Neural cell (in vitro differentiated cells): ENCODE data around the gene FMO2. TPM values are rescaled to one million over a fixed set of nuclear protein-coding genes. Genes with fewer than 3 reads are reported as not detected.

Experiments
- H2AFZ ChIP-seq: fragments of 200-600, 300-800 bp; sonication (generic), shearing (Covaris generic); 2 replicates; pipeline ENCODE4 v1.6.0; 2014; ENCODE audit warnings: low read depth, mild to moderate bottlenecking, antibody characterized with exemption, low read length, moderate library complexity
- H3F3A ChIP-seq: fragments of 200-600 bp; shearing (Covaris generic); 2 replicates; pipeline ENCODE4 v1.6.1; 2016; ENCODE audit warnings: mild to moderate bottlenecking, moderate library complexity, mixed read lengths, antibody characterized with exemption, low read length; ENCODE audit not compliant: insufficient read depth, poor library complexity, severe bottlenecking
- H3K27ac ChIP-seq: fragments of 200-600, 300-800 bp; sonication (generic), shearing (Covaris generic); 2 replicates; pipeline ENCODE4 v1.5.1; 2014; ENCODE audit warnings: mild to moderate bottlenecking, low read length, moderate library complexity
- H3K27me3 ChIP-seq: fragments of 300-800, 200-600 bp; sonication (generic), shearing (Covaris generic); 2 replicates; pipeline ENCODE4 v1.6.0; 2014; ENCODE audit warnings: mild to moderate bottlenecking, low read depth, low read length, moderate library complexity; ENCODE audit not compliant: insufficient read depth
- H3K36me3 ChIP-seq: fragments of 300-800, 200-600 bp; sonication (generic), shearing (Covaris generic); 2 replicates; pipeline ENCODE4 v1.5.1; 2014; ENCODE audit warnings: mild to moderate bottlenecking, antibody characterized with exemption, low read length, moderate library complexity; ENCODE audit not compliant: insufficient read depth
- H3K4me2 ChIP-seq: fragments of 300-800, 200-600 bp; sonication (generic), shearing (Covaris generic); 2 replicates; pipeline ENCODE4 v1.6.0; 2014; ENCODE audit warnings: mild to moderate bottlenecking, low read length
- H3K4me3 ChIP-seq: fragments of 300-800, 200-600 bp; sonication (generic), shearing (Covaris generic); 2 replicates; pipeline ENCODE4 v1.5.1; 2014; ENCODE audit warnings: mild to moderate bottlenecking, low read length, moderate library complexity
- H3K79me2 ChIP-seq: fragments of 200-600 bp; shearing (Covaris generic); replicated peaks from 2 replicates; pipeline ENCODE4 v1.6.0; 2014; ENCODE audit warnings: mild to moderate bottlenecking, low read length, moderate library complexity; ENCODE audit not compliant: insufficient read depth
- H3K9ac ChIP-seq: fragments of 300-800, 200-600 bp; sonication (generic), shearing (Covaris generic); 2 replicates; pipeline ENCODE4 v1.6.1; 2016; ENCODE audit warnings: mild to moderate bottlenecking, low read length, mixed read lengths
- H3K9me2 ChIP-seq: fragments of 200-600 bp; shearing (Covaris generic); 2 replicates; pipeline ENCODE4 v1.6.1; 2016; ENCODE audit warnings: mild to moderate bottlenecking, low read length, mixed read lengths; ENCODE audit not compliant: insufficient read depth
- H3K9me3 ChIP-seq: fragments of 200-600, 300-800 bp; sonication (generic), shearing (Covaris generic); 2 replicates; pipeline ENCODE4 v1.6.1; 2016; ENCODE audit warnings: mild to moderate bottlenecking, mixed run types, low read length, moderate library complexity, mixed read lengths
- H4K20me1 ChIP-seq: fragments of 200-600 bp; shearing (Covaris generic); 2 replicates; pipeline ENCODE4 v1.6.1; 2016; ENCODE audit warnings: mild to moderate bottlenecking, mixed run types; ENCODE audit not compliant: insufficient read depth
- EP300 ChIP-seq: fragments of 450-650 bp; conservative IDR thresholded peaks from 2 replicates; pipeline ENCODE4 v1.6.1; 2014; ENCODE audit warnings: antibody characterized with exemption, mild to moderate bottlenecking, moderate library complexity; ENCODE audit not compliant: poor library complexity, severe bottlenecking
- EZH2 ChIP-seq: fragments of 200-600, 300-800 bp; shearing (Covaris generic), sonication (generic); IDR thresholded peaks from 2 replicates; pipeline ENCODE4 v1.6.1; 2014; ENCODE audit warnings: antibody characterized with exemption, low read length, borderline replicate concordance, mild to moderate bottlenecking; ENCODE audit not compliant: insufficient read depth, poor library complexity, severe bottlenecking
- MXI1 ChIP-seq: fragments of 450-650 bp; conservative IDR thresholded peaks from 2 replicates; pipeline ENCODE4 v1.6.1; 2014; ENCODE audit warnings: antibody characterized with exemption, mild to moderate bottlenecking; ENCODE audit not compliant: poor library complexity, severe bottlenecking
- POLR2AphosphoS5 ChIP-seq: IDR thresholded peaks from 2 replicates; pipeline ENCODE4 v1.6.1; 2012
- RAD21 ChIP-seq: fragments of 450-650 bp; conservative IDR thresholded peaks from 2 replicates; pipeline ENCODE4 v1.6.1; 2014; ENCODE audit warnings: antibody characterized with exemption, mild to moderate bottlenecking, moderate library complexity
- REST ChIP-seq: IDR thresholded peaks from 2 replicates; pipeline ENCODE4 v1.6.1; 2012; ENCODE audit warnings: borderline replicate concordance
- SMC3 ChIP-seq: fragments of 450-650 bp; conservative IDR thresholded peaks from 2 replicates; pipeline ENCODE4 v1.6.1; 2014; ENCODE audit warnings: antibody characterized with exemption, mild to moderate bottlenecking, moderate library complexity; ENCODE audit not compliant: poor library complexity
- TAF1 ChIP-seq: IDR thresholded peaks from 2 replicates; pipeline ENCODE4 v1.6.1; 2012; ENCODE audit warnings: low read depth
- polyA plus RNA-seq: library from polyadenylated mRNA; depleted of rRNA; stranded (reverse); fragments of >200 nt; gene quantifications from 2 replicates; pipeline ENCODE4 v1.2.3, GENCODE V29; 2014
- TF ChIP-seq, protein P1 (sequence below): fragments of 450-650 bp; IDR thresholded peaks from 2 replicates; pipeline ENCODE4 v1.5.1; 2014; ENCODE audit warnings: antibody characterized with exemption, mild to moderate bottlenecking, moderate library complexity; ENCODE audit not compliant: poor library complexity, severe bottlenecking

Gene FMO2
- polyA plus RNA-seq, 1 donor from 2014 or later, result not detected

DNA sequence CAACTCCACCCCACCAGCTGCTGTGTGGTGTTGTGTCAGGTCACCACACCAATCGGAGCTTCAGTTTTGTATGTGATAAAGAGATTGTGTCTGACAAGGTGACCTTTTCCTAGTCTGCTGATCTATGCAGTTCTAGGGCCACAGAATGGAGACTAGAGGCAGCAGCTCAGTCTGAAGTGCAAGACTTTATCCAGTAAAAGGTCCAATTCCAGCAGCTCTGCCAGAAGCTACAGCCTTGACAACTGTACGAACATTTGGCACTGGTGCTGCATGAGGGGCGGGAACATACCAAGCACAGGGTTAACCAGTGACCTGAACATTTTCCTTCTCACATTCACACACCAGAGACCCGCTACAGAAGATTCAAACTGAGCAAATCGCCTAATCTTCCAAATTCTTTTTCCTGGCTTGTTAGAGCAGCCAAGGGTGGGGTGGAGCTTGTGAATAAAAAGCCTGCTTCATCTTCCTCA, 72.5 kb downstream of the FMO2 start:
- Histone ChIP-seq H3F3A (no peaks in the 10 kb centered on the region), H3K9me3 (no peaks in the 10 kb centered on the region), H3K4me2 (no peak overlapping the region), H3K79me2 (no peaks in the 10 kb centered on the region), H3K9ac (no peak overlapping the region), H2AFZ (no peak overlapping the region), H3K27me3 (no peaks in the 10 kb centered on the region), H4K20me1 (no peaks in the 10 kb centered on the region), H3K27ac (no peak overlapping the region), H3K4me3 (no peak overlapping the region), H3K9me2 (no peaks in the 10 kb centered on the region), H3K36me3 (no peaks in the 10 kb centered on the region)
- TF ChIP-seq EZH2, result no peak

- no peaks in the 10 kb centered on the region for H4K20me1 ChIP-seq
- no peaks in the 10 kb centered on the region for H3F3A ChIP-seq
- no peak for TF ChIP-seq POLR2AphosphoS5
- TF ChIP-seq, protein P1, sequence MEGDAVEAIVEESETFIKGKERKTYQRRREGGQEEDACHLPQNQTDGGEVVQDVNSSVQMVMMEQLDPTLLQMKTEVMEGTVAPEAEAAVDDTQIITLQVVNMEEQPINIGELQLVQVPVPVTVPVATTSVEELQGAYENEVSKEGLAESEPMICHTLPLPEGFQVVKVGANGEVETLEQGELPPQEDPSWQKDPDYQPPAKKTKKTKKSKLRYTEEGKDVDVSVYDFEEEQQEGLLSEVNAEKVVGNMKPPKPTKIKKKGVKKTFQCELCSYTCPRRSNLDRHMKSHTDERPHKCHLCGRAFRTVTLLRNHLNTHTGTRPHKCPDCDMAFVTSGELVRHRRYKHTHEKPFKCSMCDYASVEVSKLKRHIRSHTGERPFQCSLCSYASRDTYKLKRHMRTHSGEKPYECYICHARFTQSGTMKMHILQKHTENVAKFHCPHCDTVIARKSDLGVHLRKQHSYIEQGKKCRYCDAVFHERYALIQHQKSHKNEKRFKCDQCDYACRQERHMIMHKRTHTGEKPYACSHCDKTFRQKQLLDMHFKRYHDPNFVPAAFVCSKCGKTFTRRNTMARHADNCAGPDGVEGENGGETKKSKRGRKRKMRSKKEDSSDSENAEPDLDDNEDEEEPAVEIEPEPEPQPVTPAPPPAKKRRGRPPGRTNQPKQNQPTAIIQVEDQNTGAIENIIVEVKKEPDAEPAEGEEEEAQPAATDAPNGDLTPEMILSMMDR, result no peak
- no peak for TF ChIP-seq TAF1
- TF ChIP-seq RAD21, result no peak
- no peak for TF ChIP-seq EZH2
- no peak for TF ChIP-seq REST
- TF ChIP-seq SMC3, result no peak
- no peak for TF ChIP-seq EP300
- no peak for TF ChIP-seq MXI1
- no peaks in the 10 kb centered on the region for H3K27me3 ChIP-seq
- no peaks in the 10 kb centered on the region for H3K36me3 ChIP-seq
- no peak overlapping the region for H2AFZ ChIP-seq
- no peaks in the 10 kb centered on the region for H3K9me3 ChIP-seq
- no peak overlapping the region for H3K4me3 ChIP-seq
- no peak overlapping the region for H3K9ac ChIP-seq
- H3K4me2 ChIP-seq, result no peak overlapping the region
- H3K79me2 ChIP-seq, result no peaks in the 10 kb centered on the region
- no peak overlapping the region for H3K27ac ChIP-seq
- H3K9me2 ChIP-seq, result no peaks in the 10 kb centered on the region
These were observed 73.3 kb downstream of the FMO2 start for GRCh38 chr1:171258429-171258828.

GRCh38 chr1:171258943-171259342, 73.8 kb downstream of the FMO2 start:
- H3K27ac ChIP-seq, result no peak overlapping the region
- no peaks in the 10 kb centered on the region for H3K9me2 ChIP-seq
- H3K9me3 ChIP-seq, result no peaks in the 10 kb centered on the region
- no peaks in the 10 kb centered on the region for H3K36me3 ChIP-seq
- no peaks in the 10 kb centered on the region for H4K20me1 ChIP-seq
- H2AFZ ChIP-seq, result no peak overlapping the region
- no peak overlapping the region for H3K4me3 ChIP-seq
- TF ChIP-seq REST (no peak), TAF1 (no peak), SMC3 (no peak), POLR2AphosphoS5 (no peak), EP300 (no peak), MXI1 (no peak)
- H3K9ac ChIP-seq, result no peak overlapping the region
- no peaks in the 10 kb centered on the region for H3K79me2 ChIP-seq
- no peaks in the 10 kb centered on the region for H3K27me3 ChIP-seq
- no peak overlapping the region for H3K4me2 ChIP-seq
- H3F3A ChIP-seq, result no peaks in the 10 kb centered on the region
